GM19463 (cell line): ENCODE results near the gene CALHM3.

Experiments used
- ATAC-seq: cut with Tn5 transposase; IDR thresholded peaks from one replicate; pipeline ENCODE4 v1.9.1; 2021; ENCODE audit warnings: mild to moderate bottlenecking, moderate library complexity; ENCODE audit not compliant: unreplicated experiment

CALHM3 gene

GRCh38 chr10:103475437-103475836, 3.6 kb downstream of the CALHM3 start:
- no peak for ATAC-seq

- ATAC-seq = no peak
Observed at GRCh38 chr10:103474077-103474476, 5.0 kb downstream of the CALHM3 start.

GRCh38 chr10:103473261-103473671, 5.8 kb downstream of the CALHM3 start:
- no peak for ATAC-seq

- no peak for ATAC-seq
Observed at GRCh38 chr10:103472005-103472404, 7.0 kb downstream of the CALHM3 start.

DNA sequence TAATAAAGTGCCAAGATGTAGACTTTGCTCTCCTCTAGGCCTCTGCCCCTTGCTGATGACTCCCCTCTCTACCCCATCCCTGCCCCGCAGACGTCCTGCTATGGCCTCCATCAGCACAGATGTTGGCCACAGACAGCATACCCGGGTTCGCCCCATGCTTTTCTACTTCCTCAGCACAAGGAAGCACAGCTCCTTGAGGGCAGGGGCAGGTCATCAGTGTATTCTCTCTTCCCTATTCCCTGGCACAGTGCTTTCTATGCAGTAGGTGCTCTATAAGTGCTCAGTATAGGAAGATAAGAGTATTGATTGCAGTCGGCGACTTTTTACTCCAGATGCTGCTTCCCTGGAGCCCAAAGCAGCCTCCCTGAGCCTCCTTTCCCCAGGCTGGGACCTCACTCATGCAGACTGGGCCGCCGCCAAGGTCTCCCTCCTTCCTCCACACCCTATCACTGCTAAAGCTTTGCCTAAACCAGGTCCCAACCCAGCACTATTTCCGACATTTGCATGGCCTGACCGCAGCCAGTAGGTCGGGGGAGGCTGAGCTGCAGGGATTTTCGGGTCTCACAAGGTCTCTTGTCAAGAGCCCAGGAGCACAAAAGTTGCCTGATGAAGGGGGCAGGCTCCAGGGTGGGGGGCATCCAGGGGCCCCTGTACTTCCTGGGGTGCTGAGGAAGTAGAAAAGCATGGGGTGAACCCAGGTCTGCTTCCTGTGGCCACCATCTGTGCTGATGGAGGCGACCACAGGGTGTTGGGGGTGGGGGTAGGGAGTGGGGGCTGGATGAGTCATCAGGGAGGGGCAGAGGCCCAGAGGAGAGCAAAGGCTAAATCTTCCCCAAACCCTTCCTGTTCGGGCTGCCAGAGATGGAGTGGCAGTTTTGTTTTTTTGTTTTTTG, 8.0 kb downstream of the CALHM3 start:
- peak; percentile 69 for ATAC-seq

DNA sequence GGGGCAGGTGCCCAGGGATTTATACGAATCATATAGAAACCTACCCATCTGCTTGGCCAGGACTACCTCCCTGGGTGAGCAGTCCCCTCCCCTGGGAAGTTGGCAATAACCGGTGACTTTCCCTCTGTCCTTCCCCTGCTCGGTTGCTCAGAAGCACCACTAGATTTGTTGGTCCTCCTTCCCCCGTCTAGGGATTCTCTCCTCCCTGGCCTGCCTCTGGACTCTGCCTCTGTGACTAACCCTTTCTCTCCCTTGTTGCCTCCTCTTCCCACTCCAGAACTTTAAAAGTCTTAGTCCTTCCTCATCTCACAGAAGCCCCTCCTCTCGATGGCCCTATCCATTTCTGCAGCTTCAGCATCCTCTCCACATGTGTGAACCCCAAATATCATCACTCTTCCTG, 9.8 kb downstream of the CALHM3 start:
- no peak for ATAC-seq

- no peak for ATAC-seq
Observed at GRCh38 chr10:103467406-103467805, 11.6 kb downstream of the CALHM3 start.

- no peak for ATAC-seq
Observed at GRCh38 chr10:103466734-103467133, 12.3 kb downstream of the CALHM3 start.

DNA sequence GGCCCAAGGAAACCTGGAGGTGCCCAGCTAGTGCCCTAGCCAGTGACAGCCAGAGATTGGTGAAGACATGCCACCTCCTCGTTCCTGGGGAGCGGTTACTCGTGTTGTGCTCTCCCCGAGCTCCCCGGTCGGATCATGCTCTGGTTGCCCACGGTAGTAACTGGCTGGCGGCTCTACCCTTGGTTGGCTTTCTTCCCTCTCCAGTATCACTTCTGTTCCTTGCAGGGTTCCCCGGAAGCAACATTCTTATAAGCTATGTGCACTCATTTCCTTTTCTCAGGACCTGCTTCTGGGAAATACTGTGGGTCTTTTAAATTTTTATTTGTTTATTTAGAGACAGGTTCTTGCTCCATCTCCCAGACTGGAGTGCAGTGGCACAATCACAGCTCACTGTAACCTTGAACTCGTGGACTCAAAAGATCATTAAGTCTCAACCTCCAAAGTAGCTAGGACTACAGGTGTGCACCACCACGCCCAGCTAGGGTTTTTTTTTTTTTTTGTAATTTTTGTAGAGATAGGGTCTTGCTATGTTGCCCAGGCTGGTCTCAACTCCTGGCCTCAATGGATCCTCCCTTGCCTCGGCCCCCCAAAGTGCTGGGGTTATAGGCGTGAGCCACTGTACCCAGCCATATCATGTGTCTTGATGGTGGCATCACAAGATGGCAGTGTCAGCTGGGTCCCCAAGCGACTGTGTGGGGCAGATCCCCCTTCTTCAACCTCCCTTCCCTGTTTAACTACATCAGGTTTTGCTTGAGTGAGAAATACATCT, 13.4 kb downstream of the CALHM3 start:
- ATAC-seq = no peak

- no peak for ATAC-seq
Observed at GRCh38 chr10:103463499-103463898, 15.5 kb downstream of the CALHM3 start.

- no peak for ATAC-seq
Observed at GRCh38 chr10:103459615-103460014, 19.4 kb downstream of the CALHM3 start.

GRCh38 chr10:103458720-103459119, 20.3 kb downstream of the CALHM3 start, which contains the start of gene CALHM1:
TSS of gene CALHM1 (minus strand) at chr10:103458900. CDS start at chr10:103458751, 149 bp downstream.
- peak; percentile 96 for ATAC-seq

GRCh38 chr10:103457896-103458583, 21.0 kb downstream of the CALHM3 start:
- no peak for ATAC-seq

GRCh38 chr10:103457176-103457712, 21.8 kb downstream of the CALHM3 start:
- ATAC-seq = no peak

DNA sequence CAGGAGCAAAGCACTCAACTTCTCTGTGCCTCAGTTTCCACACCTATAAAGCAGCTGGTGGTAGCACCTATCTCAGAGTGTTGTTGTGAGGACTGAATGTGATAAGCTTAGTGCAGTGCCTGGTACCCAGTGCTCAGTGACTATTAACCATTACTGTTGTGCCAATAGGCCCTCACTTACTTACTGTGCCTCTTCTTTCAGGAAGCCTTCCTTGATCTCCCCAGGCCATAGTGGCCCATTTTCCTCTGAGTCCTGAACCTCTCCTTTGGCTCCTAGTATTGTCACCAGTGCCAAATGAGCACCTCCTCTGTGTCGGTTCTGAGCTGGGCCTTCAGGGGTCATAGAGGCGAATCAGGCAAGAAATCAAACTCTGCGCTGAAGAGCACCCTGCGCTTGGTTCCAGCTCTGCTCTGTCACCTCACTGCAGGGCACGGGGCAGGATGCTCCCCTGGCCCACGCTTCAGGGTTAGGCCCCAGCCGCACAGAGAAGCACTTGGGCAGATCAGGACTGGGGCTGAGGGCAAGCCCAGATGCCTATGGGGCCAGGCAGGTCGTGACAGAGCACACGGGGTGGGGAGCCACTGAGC, 22.9 kb downstream of the CALHM3 start:
- no peak for ATAC-seq

DNA sequence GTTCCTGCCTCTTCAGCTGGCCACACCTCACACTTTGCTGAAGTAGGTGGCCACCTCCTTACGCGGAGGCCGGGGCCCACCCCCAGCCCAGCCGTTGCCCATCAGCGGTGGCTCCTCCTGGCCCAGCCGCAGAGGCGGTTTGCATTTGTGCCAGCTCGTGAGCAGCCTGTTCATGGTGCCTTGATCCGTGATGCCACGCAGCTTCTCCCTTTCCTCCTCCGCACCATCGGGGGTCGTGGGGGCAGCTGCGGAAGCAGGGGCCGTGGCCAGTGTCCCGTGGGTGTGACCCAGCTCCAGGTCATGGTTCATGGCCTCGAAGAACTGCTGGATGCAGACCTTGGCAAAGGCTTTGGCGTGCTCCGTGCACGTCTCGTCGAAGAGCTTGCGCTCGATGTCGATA, 23.8 kb downstream of the CALHM3 start:
- ATAC-seq = no peak

DNA sequence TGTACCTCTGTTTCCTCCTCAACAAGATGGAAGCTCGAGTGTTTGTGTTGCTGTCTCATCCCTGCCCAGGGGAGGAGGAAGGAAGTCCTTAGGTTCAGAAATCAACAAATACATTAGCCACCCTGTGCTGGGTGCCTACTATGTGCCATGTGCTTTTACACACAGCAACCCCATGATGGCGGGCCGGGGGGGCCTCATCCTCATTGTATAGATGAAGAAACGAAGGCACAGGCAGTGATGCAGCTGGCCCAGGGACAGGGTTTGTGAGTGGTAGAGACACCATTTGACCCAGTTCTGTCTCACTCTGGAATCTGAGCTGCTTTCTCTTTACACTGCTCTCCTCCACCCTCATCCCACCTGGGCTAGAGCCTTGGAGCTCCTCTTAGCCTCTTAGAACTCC, 25.0 kb downstream of the CALHM3 start:
- ATAC-seq = no peak

- no peak for ATAC-seq
Observed at GRCh38 chr10:103452506-103453230, 26.4 kb downstream of the CALHM3 start.

DNA sequence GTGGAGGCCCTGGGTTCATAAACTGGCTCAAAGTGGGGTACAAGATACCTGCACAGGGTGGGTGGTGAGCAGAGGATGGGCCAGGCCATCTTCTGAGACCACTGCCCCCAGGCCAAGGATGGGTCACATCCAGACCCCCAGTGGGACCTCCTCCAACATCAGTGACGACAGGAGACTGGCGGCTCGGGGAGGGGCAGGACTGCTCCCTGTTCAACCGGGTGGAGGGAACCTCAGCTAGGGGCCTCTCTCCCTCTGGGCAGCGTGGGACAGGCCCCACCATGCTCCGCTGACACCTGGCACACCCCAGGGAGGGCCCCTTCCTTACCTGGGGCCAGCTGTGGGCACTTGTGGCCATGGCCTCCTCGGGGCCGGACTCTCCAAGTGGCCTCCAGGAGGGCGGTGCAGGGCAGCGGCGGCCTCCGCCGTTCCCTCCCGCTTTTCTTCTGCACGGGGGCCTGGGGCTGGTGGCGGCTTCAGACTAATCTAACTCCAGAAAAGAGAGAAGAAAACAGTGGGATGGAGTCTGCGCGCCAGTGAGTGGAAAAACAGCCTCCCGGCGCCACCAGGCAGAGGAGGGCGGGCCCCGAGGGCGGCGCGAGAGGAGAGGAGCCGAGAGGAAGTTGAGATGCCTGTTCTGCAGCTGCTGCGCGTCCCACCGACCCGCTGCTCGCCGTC, 27.1 kb downstream of the CALHM3 start, which contains the start of gene CALHM2:
CALHM2 (minus strand) TSS at position 540 of the 675 bp plus-strand sequence. CDS start 2,429 bp downstream, outside the sequence.
- peak; percentile 76 for ATAC-seq
